HG03378 (cell line): ENCODE results near the gene IL1RAPL1.
"Not testable (repeated sequence)": the region's sequence is repeated elsewhere in the genome, so short reads cannot be mapped to it uniquely, and the experiment has no call there.

ENCODE experiments used
- ATAC-seq: cut with Tn5 transposase; IDR thresholded peaks from one replicate; pipeline ENCODE4 v1.9.1; 2021; ENCODE audit warnings: mild to moderate bottlenecking, moderate library complexity; ENCODE audit not compliant: unreplicated experiment

IL1RAPL1 gene

GRCh38 chrX:28766561-28766960 is 179.3 kb downstream of the IL1RAPL1 start:
- ATAC-seq, result not testable (repeated sequence)

- ATAC-seq, result no peak
These were observed 186.6 kb downstream of the IL1RAPL1 start for GRCh38 chrX:28773807-28774206.

GRCh38 chrX:28787206-28787605 is 200.0 kb downstream of the IL1RAPL1 start:
- ATAC-seq, result no peak

- not testable (repeated sequence) for ATAC-seq
These were observed 213.4 kb downstream of the IL1RAPL1 start for GRCh38 chrX:28800671-28801070.

- ATAC-seq, result no peak
These were observed 215.4 kb downstream of the IL1RAPL1 start for GRCh38 chrX:28802625-28803024.

GRCh38 chrX:28835991-28836390 is 248.7 kb downstream of the IL1RAPL1 start:
- no peak for ATAC-seq

- ATAC-seq, result no peak
These were observed 256.6 kb downstream of the IL1RAPL1 start for GRCh38 chrX:28843817-28844216.

- no peak for ATAC-seq
These were observed 260.2 kb downstream of the IL1RAPL1 start for GRCh38 chrX:28847423-28847822.

- no peak for ATAC-seq
These were observed 261.5 kb downstream of the IL1RAPL1 start for GRCh38 chrX:28848707-28849106.

GRCh38 chrX:28850955-28851354 is 263.7 kb downstream of the IL1RAPL1 start:
- ATAC-seq, result no peak

GRCh38 chrX:28851871-28852270 is 264.6 kb downstream of the IL1RAPL1 start:
- no peak for ATAC-seq

GRCh38 chrX:28854637-28855036 is 267.4 kb downstream of the IL1RAPL1 start:
- ATAC-seq, result no peak

GRCh38 chrX:28876408-28876807 is 289.2 kb downstream of the IL1RAPL1 start:
- no peak for ATAC-seq

- no peak for ATAC-seq
These were observed 289.7 kb downstream of the IL1RAPL1 start for GRCh38 chrX:28876901-28877300.

- no peak for ATAC-seq
These were observed 292.9 kb downstream of the IL1RAPL1 start for GRCh38 chrX:28880136-28880535.

- no peak for ATAC-seq
These were observed 297.6 kb downstream of the IL1RAPL1 start for GRCh38 chrX:28884823-28885222.

- ATAC-seq, result no peak
These were observed 301.2 kb downstream of the IL1RAPL1 start for GRCh38 chrX:28888416-28888815.

- no peak for ATAC-seq
These were observed 302.4 kb downstream of the IL1RAPL1 start for GRCh38 chrX:28889591-28890090.

GRCh38 chrX:28901637-28902036 is 314.4 kb downstream of the IL1RAPL1 start:
- ATAC-seq, result no peak

- ATAC-seq, result no peak
These were observed 323.2 kb downstream of the IL1RAPL1 start for GRCh38 chrX:28910487-28910886.

GRCh38 chrX:28920153-28920943 is 333.1 kb downstream of the IL1RAPL1 start:
- no peak for ATAC-seq

- no peak for ATAC-seq
These were observed 334.9 kb downstream of the IL1RAPL1 start for GRCh38 chrX:28922106-28922505.

- no peak for ATAC-seq
These were observed 359.6 kb downstream of the IL1RAPL1 start for GRCh38 chrX:28946846-28947245.
